ENCODE measurements around the gene HSDL2.
A peak's percentile ranks its signal among the peaks of the same experiment; 100 is the strongest.
"Not testable (repeated sequence)": the region's sequence is repeated elsewhere in the genome, so short reads cannot be mapped to it uniquely, and the experiment has no call there.

Gene HSDL2

GRCh38 chr9:112396872-112397271 lies 17.0 kb downstream of the HSDL2 start:
- no peak for DNase-seq (ENCODE audit: low read depth in 2 of 2)

GRCh38 chr9:112401175-112401815 lies 21.4 kb downstream of the HSDL2 start:
- DNase-seq (ENCODE audit: low read depth in 2 of 2), result no peak

- no peak for DNase-seq (ENCODE audit: low read depth in 2 of 2)
These were observed 23.8 kb downstream of the HSDL2 start for GRCh38 chr9:112403614-112404201.

GRCh38 chr9:112404508-112404932 lies 24.6 kb downstream of the HSDL2 start:
- peak; percentile 38 to 40 for DNase-seq (ENCODE audit: low read depth in 2 of 2)

- DNase-seq (ENCODE audit: low read depth in 2 of 2), result no peak
These were observed 28.4 kb downstream of the HSDL2 start for GRCh38 chr9:112408275-112408674.

GRCh38 chr9:112408819-112409218 lies 28.9 kb downstream of the HSDL2 start:
- DNase-seq (ENCODE audit: low read depth in 2 of 2), result no peak

- DNase-seq (ENCODE audit: low read depth in 2 of 2), result no peak
These were observed 29.9 kb downstream of the HSDL2 start for GRCh38 chr9:112409758-112410157.

- DNase-seq (ENCODE audit: low read depth in 2 of 2), result no peak
These were observed 31.7 kb downstream of the HSDL2 start for GRCh38 chr9:112411626-112412027.

GRCh38 chr9:112413728-112414127 lies 33.8 kb downstream of the HSDL2 start:
- DNase-seq (ENCODE audit: low read depth in 2 of 2), result not testable (repeated sequence)

GRCh38 chr9:112420208-112420607 lies 40.3 kb downstream of the HSDL2 start:
- no peak for DNase-seq (ENCODE audit: low read depth in 2 of 2)

- DNase-seq (ENCODE audit: low read depth in 2 of 2), result no peak
These were observed 41.9 kb downstream of the HSDL2 start for GRCh38 chr9:112421771-112422222.

GRCh38 chr9:112422417-112423148 lies 42.7 kb downstream of the HSDL2 start:
- DNase-seq (ENCODE audit: low read depth in 2 of 2), result no peak

- DNase-seq (ENCODE audit: low read depth in 2 of 2), result no peak
These were observed 50.2 kb downstream of the HSDL2 start for GRCh38 chr9:112430006-112430522.

GRCh38 chr9:112433499-112434392 lies 53.8 kb downstream of the HSDL2 start:
- no peak for DNase-seq (ENCODE audit: low read depth in 2 of 2)

- DNase-seq (ENCODE audit: low read depth in 2 of 2), result no peak
These were observed 54.6 kb downstream of the HSDL2 start for GRCh38 chr9:112434487-112434886.

- DNase-seq (ENCODE audit: low read depth in 2 of 2), result no peak
These were observed 57.5 kb downstream of the HSDL2 start for GRCh38 chr9:112437406-112437805.

GRCh38 chr9:112439171-112439570 lies 59.3 kb downstream of the HSDL2 start:
- no peak for DNase-seq (ENCODE audit: low read depth in 2 of 2)

- no peak for DNase-seq (ENCODE audit: low read depth in 2 of 2)
These were observed 59.9 kb downstream of the HSDL2 start for GRCh38 chr9:112439825-112440224.

- DNase-seq (ENCODE audit: low read depth in 2 of 2), result no peak
These were observed 63.3 kb downstream of the HSDL2 start for GRCh38 chr9:112443200-112443599.

- no peak for DNase-seq (ENCODE audit: low read depth in 2 of 2)
These were observed 63.7 kb downstream of the HSDL2 start for GRCh38 chr9:112443636-112444035.

- DNase-seq (ENCODE audit: low read depth in 2 of 2), result no peak
These were observed 65.3 kb downstream of the HSDL2 start for GRCh38 chr9:112445196-112445595.

GRCh38 chr9:112446080-112446479 lies 66.2 kb downstream of the HSDL2 start:
- no peak for DNase-seq (ENCODE audit: low read depth in 2 of 2)
